HCT116 (cell line): Measurements from ENCODE around the gene ARSG. TPM values are rescaled to one million over a fixed set of nuclear protein-coding genes. Genes with fewer than 3 reads are reported as not detected.
A peak's percentile ranks its signal among the peaks of the same experiment; 100 is the strongest.

Source experiments
- ATAC-seq: fragments of 200-7000 bp; cut with Tn5 transposase; 2 replicates; pipeline ENCODE4 v1.9.1; 2020; ENCODE audit warnings: mild to moderate bottlenecking, moderate library complexity
- Bru-seq: library from RNA; stranded (reverse); fragments of 400-500 nt; gene quantifications from one replicate; lab custom pipeline; 2021; lab: Mats Ljungman, UMichigan
- BruChase-seq, 2 experiments: library from RNA; stranded (reverse); fragments of 400-500 nt; gene quantifications; one replicate each; lab custom pipeline; 2021; lab: Mats Ljungman, UMichigan
- BruUV-seq: library from RNA; stranded (reverse); fragments of 400-500 nt; replicated peaks from 2 replicates; lab custom pipeline; 2021; lab: Mats Ljungman, UMichigan
- CTCF ChIA-PET: fragments of 300-600 bp; sonication (Branson Sonifier 250); formaldehyde crosslinking; loops from one replicate; lab custom pipeline; 2021; ENCODE audit warnings: antibody characterized with exemption; lab: Charles Lee
- POLR2A ChIA-PET: fragments of 300-600, 350-600 bp; sonication (Branson Sonifier 250); formaldehyde crosslinking; loops from one replicate; lab custom pipeline; 2021; ENCODE audit warnings: antibody characterized with exemption; lab: Charles Lee
- RAD21 ChIA-PET, 2 experiments: fragments of 300-600 bp; sonication (Branson Sonifier 250); formaldehyde crosslinking; loops; one replicate each; lab custom pipeline; 2023; ENCODE audit warnings: low total read pairs in 2 of 2; ENCODE audit not compliant: uncharacterized antibody in 2 of 2, unreplicated experiment in 2 of 2, low non-redundant PET in 1 of 2; lab: Charles Lee
- DNase-seq: peaks from one replicate; pipeline ENCODE4 v3.0.0-alpha.2; 2010; ENCODE audit warnings: low read depth, low spot score
- H2AFZ ChIP-seq: fragments of 200-600 bp; shearing (Covaris generic), sonication (generic); 2 replicates; pipeline ENCODE4 v1.6.1; 2017; ENCODE audit warnings: low read depth, mixed run types, mixed read lengths, antibody characterized with exemption, low read length; ENCODE audit not compliant: poor library complexity, severe bottlenecking
- H3K27ac ChIP-seq: 2 replicates; pipeline ENCODE4 v1.5.1; 2012; ENCODE audit warnings: low read depth, low read length
- H3K27me3 ChIP-seq: fragments of 200-600 bp; sonication (generic); 2 replicates; pipeline ENCODE4 v1.6.1; 2016; ENCODE audit warnings: mixed run types, low read length, mixed read lengths; ENCODE audit not compliant: insufficient read depth
- H3K36me3 ChIP-seq, 2 experiments: fragments of 200-500 bp in 1 of 2; fragments of 200-600 bp in 1 of 2; sonication (Bioruptor generic) in 1 of 2; sonication (generic) in 1 of 2; 2 replicates each; pipeline versions ENCODE4 v1.5.1 to v1.6.1; 2014 to 2016; ENCODE audit warnings: low read length in 2 of 2, inconsistent platforms in 1 of 2, mixed read lengths in 1 of 2, mixed run types in 1 of 2; ENCODE audit not compliant: insufficient read depth in 2 of 2, control insufficient read depth in 1 of 2
- H3K4me1 ChIP-seq, 2 experiments: fragments of 200-600 bp in 1 of 2; sonication (generic) in 1 of 2; 2 replicates each; pipeline versions ENCODE4 v1.5.1 to v1.6.1; 2012 to 2017; ENCODE audit warnings: low read length in 2 of 2, inconsistent platforms in 1 of 2, mild to moderate bottlenecking in 1 of 2, mixed read lengths in 1 of 2, mixed run types in 1 of 2, moderate library complexity in 1 of 2; ENCODE audit not compliant: insufficient read depth in 2 of 2, control insufficient read depth in 1 of 2
- H3K4me2 ChIP-seq: fragments of 200-600 bp; sonication (generic); 2 replicates; pipeline ENCODE4 v1.6.1; 2017; ENCODE audit warnings: mixed run types, low read length, mixed read lengths
- H3K4me3 ChIP-seq, 2 experiments: fragments of 200-600 bp in 1 of 2; sonication (generic) in 1 of 2; replicated peaks in 1 of 2; 2 replicates each; pipeline ENCODE4 v1.5.1; 2011 to 2016; ENCODE audit warnings: low read length in 2 of 2, control low read depth in 1 of 2, low read depth in 1 of 2, mild to moderate bottlenecking in 1 of 2, mixed read lengths in 1 of 2, mixed run types in 1 of 2
- H3K79me2 ChIP-seq: fragments of 200-600 bp; sonication (generic); 2 replicates; pipeline ENCODE4 v1.6.1; 2017; ENCODE audit warnings: mild to moderate bottlenecking, mixed run types, low read length, moderate library complexity, mixed read lengths; ENCODE audit not compliant: insufficient read depth
- H3K9ac ChIP-seq: fragments of 200-600 bp; sonication (generic); 2 replicates; pipeline ENCODE4 v1.6.1; 2016; ENCODE audit warnings: low read length, mixed read lengths
- H3K9me2 ChIP-seq: fragments of 200-600 bp; sonication (generic), shearing (Covaris generic); 2 replicates; pipeline ENCODE4 v1.6.1; 2017; ENCODE audit warnings: mixed run types, mild to moderate bottlenecking, moderate library complexity; ENCODE audit not compliant: insufficient read depth
- H3K9me3 ChIP-seq, 2 experiments: fragments of 200-500 bp in 1 of 2; fragments of 200-600 bp in 1 of 2; sonication (Bioruptor generic) in 1 of 2; sonication (generic) in 1 of 2; 2 replicates each; pipeline ENCODE4 v1.6.1; 2014 to 2017; ENCODE audit warnings: low read length in 2 of 2, mixed read lengths in 2 of 2, inconsistent platforms in 1 of 2, low read depth in 1 of 2, mild to moderate bottlenecking in 1 of 2, mixed run types in 1 of 2, moderate library complexity in 1 of 2; ENCODE audit not compliant: control insufficient read depth in 1 of 2, insufficient read depth in 1 of 2
- H4K20me1 ChIP-seq: fragments of 200-600 bp; sonication (generic), shearing (Covaris generic); 2 replicates; pipeline ENCODE4 v1.6.1; 2017; ENCODE audit warnings: mixed run types, mild to moderate bottlenecking, moderate library complexity; ENCODE audit not compliant: insufficient read depth
- CEBPB ChIP-seq: IDR thresholded peaks from 2 replicates; pipeline ENCODE4 v1.6.1; 2012; ENCODE audit warnings: low read depth
- CTCF ChIP-seq, 3 experiments: fragments of 200-600 bp in 1 of 3; sonication (generic) in 1 of 3; IDR thresholded peaks in 2 of 3; conservative IDR thresholded peaks in 1 of 3; 2 replicates each; pipeline ENCODE4 v1.5.1; 2012 to 2017; ENCODE audit warnings: low read depth in 2 of 3, low read length in 2 of 3, antibody characterized with exemption in 1 of 3, borderline replicate concordance in 1 of 3, control low read depth in 1 of 3, mild to moderate bottlenecking in 1 of 3, mixed read lengths in 1 of 3, mixed run types in 1 of 3, moderate library complexity in 1 of 3; ENCODE audit not compliant: insufficient read depth in 1 of 3
- EGR1 ChIP-seq: IDR thresholded peaks from 2 replicates; pipeline ENCODE4 v1.6.1; 2012; ENCODE audit warnings: low read depth
- EZH2 ChIP-seq: fragments of 200-600 bp; sonication (generic); IDR thresholded peaks from 2 replicates; pipeline ENCODE4 v1.6.1; 2017; ENCODE audit warnings: antibody characterized with exemption, mixed run types
- MAX ChIP-seq: IDR thresholded peaks from 2 replicates; pipeline ENCODE4 v1.6.1; 2012
- POLR2A ChIP-seq: IDR thresholded peaks from 2 replicates; pipeline ENCODE4 v1.7.0; 2011; ENCODE audit warnings: borderline replicate concordance; ENCODE audit not compliant: insufficient read depth, insufficient read length; ENCODE audit errors: extremely low read depth
- POLR2AphosphoS5 ChIP-seq: IDR thresholded peaks from 2 replicates; pipeline ENCODE4 v1.6.1; 2011; ENCODE audit warnings: mild to moderate bottlenecking, low read depth, low read length, moderate library complexity
- SIN3A ChIP-seq: IDR thresholded peaks from 2 replicates; pipeline ENCODE4 v1.6.1; 2012; ENCODE audit warnings: low read depth
- SRF ChIP-seq: IDR thresholded peaks from 2 replicates; pipeline ENCODE4 v1.6.1; 2012; ENCODE audit warnings: low read depth
- TCF7L2 ChIP-seq: IDR thresholded peaks from 2 replicates; pipeline ENCODE4 v1.7.0; 2011; ENCODE audit warnings: borderline replicate concordance, inconsistent platforms; ENCODE audit not compliant: insufficient read depth, insufficient read length; ENCODE audit errors: extremely low read depth
- YY1 ChIP-seq: IDR thresholded peaks from 2 replicates; pipeline ENCODE4 v1.6.1; 2011; ENCODE audit warnings: low read length, low read depth, moderate library complexity, mild to moderate bottlenecking; ENCODE audit not compliant: insufficient replicate concordance; ENCODE audit errors: extremely low read depth
- ZBTB33 ChIP-seq: IDR thresholded peaks from 2 replicates; pipeline ENCODE4 v1.6.1; 2011; ENCODE audit warnings: mild to moderate bottlenecking, low read length, moderate library complexity; ENCODE audit not compliant: insufficient replicate concordance; ENCODE audit errors: extremely low read depth
- ZFX ChIP-seq: fragments of 450-650 bp; IDR thresholded peaks from 2 replicates; pipeline ENCODE4 v1.6.1; 2017
- intact Hi-C: fragments of 100-400 bp; cut with micrococcal nuclease; formaldehyde crosslinking; loops from 2 replicates; pipeline ENCODE4 v1.10.0; 2022
- long read RNA-seq: library from polyadenylated mRNA; unstranded; transcript quantifications from one replicate; pipeline ENCODE4 v2.0.0, GENCODE V29; 2021; ENCODE audit not compliant: unreplicated experiment
- polyA plus RNA-seq: library from polyadenylated mRNA; unstranded; fragments of >200 nt; gene quantifications from 2 replicates; pipeline ENCODE4 v1.2.1, GENCODE V29; 2012; ENCODE audit warnings: missing spikeins
- total RNA-seq: library from RNA; stranded (reverse); gene quantifications from one replicate; pipeline ENCODE4 v1.2.1, GENCODE V29; 2021; ENCODE audit not compliant: unreplicated experiment

Gene ARSG
- 17.1 TPM for total RNA-seq
- polyA plus RNA-seq = 5.4 and 6.1 TPM in 2 replicates
- percentile 78 among the genes with signal in this experiment for Bru-seq, nascent RNA
- BruChase-seq, experiment 1, labeled RNA remaining after a 6-hour chase = percentile 60 among the genes with signal in this experiment
- percentile 79 among the genes with signal in this experiment for BruChase-seq, experiment 2, labeled RNA remaining after a 2-hour chase
- long read RNA-seq, full-length matches to known transcripts = 5 of 42 reads
- long read RNA-seq, partial matches to known transcripts = 12 of 42 reads
- long read RNA-seq, other reads (novel, unspliced or antisense) = 25 of 42 reads

GRCh38 chr17:68290955-68291835 lies at the start of gene ARSG, which contains the start of gene SLC16A6:
Gene ARSG (plus strand): TSS chr17:68291495. CDS start chr17:68307494, 15,999 bp downstream.
Gene SLC16A6 (minus strand): TSS chr17:68291127. CDS start chr17:68278320, 12,807 bp downstream.
- Histone ChIP-seq H3K9ac (peak within 1 kb of the TSS; percentile 87), H3K4me2 (peak within 1 kb of the TSS; percentile 96), H2AFZ (peak within 1 kb of the TSS; percentile 70), H3K4me1 (peaks cover 56 to 78% of the 10 kb centered on the region in 2 experiments), H3K27me3 (no peaks in the 10 kb centered on the region), H3K4me3 (peak within 1 kb of the TSS; percentile 60 to 74), H3K9me2 (no peaks in the 10 kb centered on the region), H4K20me1 (no peaks in the 10 kb centered on the region)
- ATAC-seq = peak; percentile 61
- intact Hi-C loops = no loop called here
- RAD21 ChIA-PET = interaction anchor here in 1 of 2 experiments (0.6 to 1.8 kb wide), 2 partner anchors 108 to 394 kb away, joined by 5 to 7 read pairs; no protein-coding TSS in a partner anchor
- peak; percentile 54 for DNase-seq
- CTCF ChIA-PET = interaction anchor here (1.3 to 1.9 kb wide), 2 partner anchors 108 to 146 kb away, joined by 4 to 7 read pairs; no protein-coding TSS in a partner anchor
- TF ChIP-seq ZBTB33 (peak; percentile 28), SRF (no peak), EZH2 (no peak), CTCF (IDR thresholded peaks at IDR 0.05 in 2 of 3, conservative IDR thresholded peaks at IDR 0.05 in 1 of 3; ENCODE audit: borderline replicate concordance in 1 of 3, insufficient read depth in 1 of 3, low read depth in 2 of 3, low read length in 2 of 3) (no peak), CEBPB (no peak), ZFX (peak; percentile 57), YY1 (peak; percentile 10), POLR2AphosphoS5 (peak; percentile 69; the same call in 1 of the 2 replicates), POLR2A (peak; percentile 75), MAX (peak; percentile 95), EGR1 (peak; percentile 39; the same call in 1 of the 2 replicates), SIN3A (0 out of 2 replicates have a peak, but pooled peaks have one; percentile 50), TCF7L2 (peak; percentile 36)
- TF ChIP-seq, all 23 proteins: peak for 9
- no peaks in the 10 kb centered on the region for H3K9me3 ChIP-seq
- peak within 1 kb of the TSS; percentile 92 for H3K27ac ChIP-seq
- POLR2A ChIA-PET = interaction anchor here (0.6 to 1.6 kb wide), 8 partner anchors 21 to 418 kb away, joined by 3 to 8 read pairs (median 4); partner anchors contain the start of genes AMZ2 and WIPI1
- 0 out of 2 replicates have a peak, but pooled peaks cover 12% of the 10 kb centered on the region for H3K79me2 ChIP-seq
- no TSS peak for BruUV-seq
- H3K36me3 ChIP-seq = no peaks in the 10 kb centered on the region
